Neutrophil (primary cell): ENCODE data around the gene PLTP.

Source experiments
- H3K27ac ChIP-seq: fragments of 200-600 bp; sonication (generic); 2 replicates; pipeline ENCODE4 v1.5.1; 2016; ENCODE audit warnings: mild to moderate bottlenecking, moderate library complexity
- H3K27me3 ChIP-seq: fragments of 200-600 bp; sonication (generic); 2 replicates; pipeline ENCODE4 v1.6.0; 2016; ENCODE audit warnings: mild to moderate bottlenecking
- H3K36me3 ChIP-seq: fragments of 200-600 bp; sonication (generic); 2 replicates; pipeline ENCODE4 v1.5.1; 2017
- H3K4me1 ChIP-seq, 2 experiments: fragments of 200-600 bp in 1 of 2; sonication (generic) in 1 of 2; 1 replicate in 1 of 2; 2 replicates in 1 of 2; pipeline versions ENCODE4 v1.5.1 to v1.6.1; 2013 to 2016; ENCODE audit warnings: low read depth in 1 of 2, low read length in 1 of 2, mild to moderate bottlenecking in 1 of 2, moderate library complexity in 1 of 2; ENCODE audit not compliant: control insufficient read depth in 1 of 2, insufficient read depth in 1 of 2
- H3K4me3 ChIP-seq, 2 experiments: fragments of 200-600 bp in 1 of 2; sonication (generic) in 1 of 2; 1 replicate in 1 of 2; 2 replicates in 1 of 2; pipeline ENCODE4 v1.5.1; 2013 to 2016; ENCODE audit warnings: low read depth in 1 of 2, low read length in 1 of 2, mild to moderate bottlenecking in 1 of 2, moderate library complexity in 1 of 2
- H3K9me3 ChIP-seq: fragments of 200-600 bp; sonication (generic); 2 replicates; pipeline ENCODE4 v1.5.1; 2016
- TF ChIP-seq, protein P1 (sequence below): fragments of 200-600 bp; sonication (generic); IDR thresholded peaks from 2 replicates; pipeline ENCODE4 v1.5.1; 2016; ENCODE audit warnings: antibody characterized with exemption

The PLTP gene

GRCh38 chr20:45863543-45864470 lies 48.1 kb downstream of the PLTP start:
- H3K4me3 ChIP-seq = no peak overlapping the region
- no peaks in the 10 kb centered on the region for H3K9me3 ChIP-seq
- TF ChIP-seq, protein P1, sequence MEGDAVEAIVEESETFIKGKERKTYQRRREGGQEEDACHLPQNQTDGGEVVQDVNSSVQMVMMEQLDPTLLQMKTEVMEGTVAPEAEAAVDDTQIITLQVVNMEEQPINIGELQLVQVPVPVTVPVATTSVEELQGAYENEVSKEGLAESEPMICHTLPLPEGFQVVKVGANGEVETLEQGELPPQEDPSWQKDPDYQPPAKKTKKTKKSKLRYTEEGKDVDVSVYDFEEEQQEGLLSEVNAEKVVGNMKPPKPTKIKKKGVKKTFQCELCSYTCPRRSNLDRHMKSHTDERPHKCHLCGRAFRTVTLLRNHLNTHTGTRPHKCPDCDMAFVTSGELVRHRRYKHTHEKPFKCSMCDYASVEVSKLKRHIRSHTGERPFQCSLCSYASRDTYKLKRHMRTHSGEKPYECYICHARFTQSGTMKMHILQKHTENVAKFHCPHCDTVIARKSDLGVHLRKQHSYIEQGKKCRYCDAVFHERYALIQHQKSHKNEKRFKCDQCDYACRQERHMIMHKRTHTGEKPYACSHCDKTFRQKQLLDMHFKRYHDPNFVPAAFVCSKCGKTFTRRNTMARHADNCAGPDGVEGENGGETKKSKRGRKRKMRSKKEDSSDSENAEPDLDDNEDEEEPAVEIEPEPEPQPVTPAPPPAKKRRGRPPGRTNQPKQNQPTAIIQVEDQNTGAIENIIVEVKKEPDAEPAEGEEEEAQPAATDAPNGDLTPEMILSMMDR = no peak

GRCh38 chr20:45861221-45862075 lies 50.5 kb downstream of the PLTP start:
- Histone ChIP-seq H3K4me3 (no peak overlapping the region), H3K4me1 (peaks cover 14 to 16% of the 10 kb centered on the region in 2 experiments), H3K27me3 (no peaks in the 10 kb centered on the region), H3K27ac (no peak overlapping the region), H3K9me3 (no peaks in the 10 kb centered on the region), H3K36me3 (no peaks in the 10 kb centered on the region)
- TF ChIP-seq, protein P1 = no peak

More at GRCh38 chr20:45863543-45864470, 48.1 kb downstream of the PLTP start:
- H3K4me1 ChIP-seq = no peaks in the 10 kb centered on the region
- H3K36me3 ChIP-seq = no peaks in the 10 kb centered on the region
- no peak overlapping the region for H3K27ac ChIP-seq
- H3K27me3 ChIP-seq = no peaks in the 10 kb centered on the region

GRCh38 chr20:45860560-45861220 lies 51.3 kb downstream of the PLTP start:
- Histone ChIP-seq H3K4me3 (no peak overlapping the region), H3K36me3 (no peaks in the 10 kb centered on the region), H3K9me3 (no peaks in the 10 kb centered on the region), H3K4me1 (peaks cover 22 to 23% of the 10 kb centered on the region in 2 experiments), H3K27me3 (no peaks in the 10 kb centered on the region), H3K27ac (no peak overlapping the region)
- TF ChIP-seq, protein P1 = no peak

DNA sequence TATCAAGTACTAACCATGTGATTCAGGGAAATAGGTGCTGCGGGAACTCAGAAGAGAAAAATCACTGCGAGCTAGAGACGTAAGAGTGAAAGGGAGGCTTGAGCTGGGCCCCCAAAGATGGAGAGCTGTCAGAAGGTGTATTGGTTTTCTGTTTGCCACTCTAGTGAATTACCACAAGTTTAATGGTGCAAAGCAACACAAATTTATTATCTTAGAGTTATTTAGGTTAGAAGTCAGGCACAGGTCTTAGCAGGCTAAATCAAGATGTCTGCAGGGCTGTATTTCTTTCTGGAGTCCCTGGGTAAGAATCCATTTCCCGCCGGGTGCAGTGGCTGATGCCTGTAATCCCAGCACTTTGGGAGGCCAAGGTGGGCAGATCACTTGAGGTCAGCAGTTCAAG lies 52.0 kb downstream of the PLTP start:
- H3K27ac ChIP-seq = no peak overlapping the region
- H3K36me3 ChIP-seq = peaks cover 3% of the 10 kb centered on the region
- peaks cover 22 to 23% of the 10 kb centered on the region in 2 experiments for H3K4me1 ChIP-seq
- TF ChIP-seq, protein P1 = no peak
- H3K27me3 ChIP-seq = no peaks in the 10 kb centered on the region
- H3K9me3 ChIP-seq = no peaks in the 10 kb centered on the region
- H3K4me3 ChIP-seq = no peak overlapping the region

- H3K9me3 ChIP-seq = no peaks in the 10 kb centered on the region
- H3K36me3 ChIP-seq = peaks cover 23% of the 10 kb centered on the region
- H3K27ac ChIP-seq = peak overlapping the region; percentile 83
- TF ChIP-seq, protein P1 = no peak
- H3K27me3 ChIP-seq = no peaks in the 10 kb centered on the region
- peak overlapping the region; percentile 81 to 90 for H3K4me3 ChIP-seq
- H3K4me1 ChIP-seq = peaks cover 22 to 23% of the 10 kb centered on the region in 2 experiments
Measured at GRCh38 chr20:45857882-45858216, 54.1 kb downstream of the PLTP start.
